Measurements from ENCODE around the gene OR8B2.

The OR8B2 gene

GRCh38 chr11:124376280-124376679 lies 8.0 kb downstream of the OR8B2 start:
- no peak for TF ChIP-seq CTCF (IDR thresholded peaks at IDR 0.05; ENCODE audit: control insufficient read depth, extremely low read depth, insufficient read depth)
- no peak for DNase-seq (ENCODE audit: low read depth)
- no peak overlapping the region for H3K4me3 ChIP-seq (ENCODE audit: low read depth, low read length)

GRCh38 chr11:124359566-124359965 lies 24.7 kb downstream of the OR8B2 start:
- no peak for TF ChIP-seq CTCF (IDR thresholded peaks at IDR 0.05; ENCODE audit: control insufficient read depth, extremely low read depth, insufficient read depth)
- H3K4me3 ChIP-seq (ENCODE audit: low read depth, low read length): no peak overlapping the region
- no peak for DNase-seq (ENCODE audit: low read depth)

DNA sequence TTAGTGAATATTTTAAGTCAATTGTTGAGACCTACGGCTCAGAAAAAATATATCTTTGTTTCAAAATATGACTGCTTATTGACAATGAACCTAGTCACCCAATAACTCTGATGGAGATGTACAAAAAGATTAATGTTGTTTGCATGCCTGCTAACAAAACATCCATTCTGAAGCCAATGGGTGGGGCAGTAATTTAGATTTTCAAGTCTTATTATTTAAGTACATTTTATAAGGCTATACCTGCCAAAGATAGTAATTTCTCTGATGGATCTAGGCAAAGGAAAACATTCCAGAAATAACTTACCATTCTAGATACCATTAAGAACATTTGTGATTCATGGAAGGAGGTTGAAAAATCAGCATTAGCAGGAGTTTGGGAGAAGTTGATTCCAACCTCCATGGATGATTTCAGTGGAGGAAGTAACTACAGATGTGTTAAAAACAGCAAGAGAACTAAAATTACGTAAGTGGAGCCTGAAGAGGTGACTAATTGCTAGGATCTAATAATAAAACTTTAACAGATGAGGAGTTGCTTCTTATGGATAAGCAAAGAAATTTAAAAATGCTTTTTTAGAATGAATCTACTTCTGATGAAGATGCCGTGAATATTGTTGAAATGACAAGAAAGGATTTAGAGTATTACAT lies 37.9 kb downstream of the OR8B2 start:
- no peak for DNase-seq (ENCODE audit: low read depth)
- no peak for TF ChIP-seq CTCF (IDR thresholded peaks at IDR 0.05; ENCODE audit: control insufficient read depth, extremely low read depth, insufficient read depth)
- no peak overlapping the region for H3K4me3 ChIP-seq (ENCODE audit: low read depth, low read length)

- no peak overlapping the region for H3K4me3 ChIP-seq (ENCODE audit: low read depth, low read length)
- DNase-seq (ENCODE audit: low read depth): no peak
- no peak for TF ChIP-seq CTCF (IDR thresholded peaks at IDR 0.05; ENCODE audit: control insufficient read depth, extremely low read depth, insufficient read depth)
These were observed 40.0 kb downstream of the OR8B2 start for GRCh38 chr11:124344346-124344745.

- no peak overlapping the region for H3K4me3 ChIP-seq (ENCODE audit: low read depth, low read length)
- no peak for DNase-seq (ENCODE audit: low read depth)
- TF ChIP-seq CTCF (IDR thresholded peaks at IDR 0.05; ENCODE audit: control insufficient read depth, extremely low read depth, insufficient read depth): no peak
These were observed 44.2 kb downstream of the OR8B2 start for GRCh38 chr11:124340142-124340447.

GRCh38 chr11:124339396-124340141 lies 44.7 kb downstream of the OR8B2 start:
- no peak for DNase-seq (ENCODE audit: low read depth)
- TF ChIP-seq CTCF (IDR thresholded peaks at IDR 0.05; ENCODE audit: control insufficient read depth, extremely low read depth, insufficient read depth): no peak
- H3K4me3 ChIP-seq (ENCODE audit: low read depth, low read length): no peak overlapping the region
